Measurements from ENCODE around the gene RRP1. TPM values are rescaled to one million over a fixed set of nuclear protein-coding genes. Genes with fewer than 3 reads are reported as not detected.
"Not testable (repeated sequence)": the region's sequence is repeated elsewhere in the genome, so short reads cannot be mapped to it uniquely, and the experiment has no call there.

The RRP1 gene
- total RNA-seq, 1 experiment from 2014 or later, result 36.4 TPM

- no peak for DNase-seq (ENCODE audit: low spot score)
Measured at GRCh38 chr21:43836616-43837015, 47.2 kb downstream of the RRP1 start.

GRCh38 chr21:43840259-43840658, 50.9 kb downstream of the RRP1 start:
- no peak for DNase-seq (ENCODE audit: low spot score)

- no peak for DNase-seq (ENCODE audit: low spot score)
Measured at GRCh38 chr21:43842742-43843141, 53.4 kb downstream of the RRP1 start.

- DNase-seq (ENCODE audit: low spot score), result not testable (repeated sequence)
Measured at GRCh38 chr21:43844906-43845305, 55.5 kb downstream of the RRP1 start.

DNA sequence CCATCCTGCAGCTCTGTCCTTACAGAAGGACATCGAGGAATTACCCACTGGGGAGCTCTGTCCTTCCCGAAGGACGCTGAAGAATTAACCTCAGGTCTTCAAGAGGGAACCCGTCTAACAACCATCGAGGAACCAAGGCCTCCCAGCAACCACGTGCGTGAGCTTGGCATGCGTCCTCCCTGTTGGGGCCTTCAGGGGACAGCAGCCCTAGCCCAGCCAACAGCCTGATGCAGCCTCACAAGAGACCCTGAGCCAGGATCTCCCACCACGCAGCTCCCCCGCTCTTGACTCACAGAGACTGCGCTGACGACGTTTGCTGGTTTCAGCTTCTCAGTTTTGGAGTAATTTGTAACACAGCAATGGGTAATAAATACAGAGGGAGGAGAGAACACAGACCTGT, 56.0 kb downstream of the RRP1 start:
- DNase-seq (ENCODE audit: low spot score), result no peak

- DNase-seq (ENCODE audit: low spot score), result no peak
Measured at GRCh38 chr21:43846430-43846829, 57.1 kb downstream of the RRP1 start.

DNA sequence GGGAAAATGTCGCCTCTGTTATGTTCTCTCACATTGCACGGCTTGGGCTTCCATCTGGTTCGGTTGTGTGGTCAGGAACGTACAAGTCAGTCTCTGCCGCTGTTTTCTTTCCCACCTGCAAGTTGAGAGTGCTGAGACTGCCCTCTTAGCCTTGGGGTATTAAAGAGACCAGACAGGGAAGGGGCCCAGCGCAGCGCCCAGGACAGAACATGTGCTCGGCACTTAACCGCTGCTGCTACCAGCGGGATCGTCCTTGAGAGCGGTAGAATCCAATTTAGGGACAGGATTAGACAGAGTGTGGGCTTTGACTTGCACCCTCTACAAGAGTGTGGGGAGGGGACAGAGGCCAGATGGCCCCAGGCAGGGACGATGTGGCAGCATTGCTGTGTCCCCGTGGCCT, 57.9 kb downstream of the RRP1 start:
- DNase-seq (ENCODE audit: low spot score), result no peak

DNA sequence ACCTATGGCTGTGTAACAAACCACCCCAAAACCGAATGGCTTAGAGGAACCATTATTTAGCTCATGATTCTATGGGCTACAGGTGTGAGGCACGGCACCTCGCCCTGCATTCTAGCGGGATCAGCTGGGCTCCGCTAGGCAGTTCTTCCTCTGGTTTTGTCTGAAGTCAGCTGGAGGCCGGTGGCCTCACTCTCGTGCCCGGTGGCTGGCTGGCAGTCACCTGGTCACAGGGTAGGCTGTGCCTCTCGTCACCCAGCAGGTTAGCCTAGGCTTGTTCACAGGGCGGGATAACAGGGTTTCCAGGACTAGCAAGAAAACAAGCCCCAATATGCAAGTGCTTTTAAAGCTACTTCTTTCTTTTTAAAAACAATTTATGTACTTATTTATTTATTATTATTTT, 59.4 kb downstream of the RRP1 start:
- no peak for DNase-seq (ENCODE audit: low spot score)

DNA sequence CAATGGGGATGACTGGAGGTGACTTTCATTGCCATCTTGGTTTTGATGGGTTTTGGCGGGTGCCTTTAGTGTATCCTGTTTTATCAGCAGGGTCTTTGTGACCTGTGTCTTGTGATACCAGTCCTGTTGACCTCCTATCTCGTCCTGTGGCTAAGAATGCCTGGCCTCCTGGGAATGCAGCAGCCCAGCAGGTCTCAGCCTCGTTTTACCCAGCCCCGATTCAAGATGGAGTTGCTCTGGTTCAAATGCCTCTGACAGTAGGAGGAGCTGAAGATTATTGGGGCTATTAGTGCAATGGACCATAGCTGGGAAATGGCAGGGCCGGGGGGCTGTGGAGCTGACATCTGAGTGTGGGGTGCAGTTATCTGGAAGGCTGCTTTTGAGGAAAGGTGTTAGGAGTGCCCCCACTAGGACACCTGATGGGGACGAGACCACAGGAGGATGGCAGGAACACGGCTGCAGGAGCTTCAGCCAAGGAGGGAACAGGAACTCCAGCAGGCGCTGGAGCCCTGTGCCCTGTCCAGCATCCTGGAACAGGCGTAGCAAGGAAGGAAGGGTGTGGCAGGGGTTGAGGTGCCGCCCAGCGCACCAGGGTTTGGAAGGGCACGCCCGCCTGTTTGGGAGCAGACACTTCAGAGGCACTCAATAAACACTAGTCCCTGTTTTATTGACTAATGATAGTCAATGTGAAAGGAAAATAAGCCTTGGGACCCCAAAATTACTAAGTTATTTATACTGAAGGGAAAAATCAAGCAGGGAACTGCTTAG, 60.3 kb downstream of the RRP1 start:
- no peak for DNase-seq (ENCODE audit: low spot score)

DNA sequence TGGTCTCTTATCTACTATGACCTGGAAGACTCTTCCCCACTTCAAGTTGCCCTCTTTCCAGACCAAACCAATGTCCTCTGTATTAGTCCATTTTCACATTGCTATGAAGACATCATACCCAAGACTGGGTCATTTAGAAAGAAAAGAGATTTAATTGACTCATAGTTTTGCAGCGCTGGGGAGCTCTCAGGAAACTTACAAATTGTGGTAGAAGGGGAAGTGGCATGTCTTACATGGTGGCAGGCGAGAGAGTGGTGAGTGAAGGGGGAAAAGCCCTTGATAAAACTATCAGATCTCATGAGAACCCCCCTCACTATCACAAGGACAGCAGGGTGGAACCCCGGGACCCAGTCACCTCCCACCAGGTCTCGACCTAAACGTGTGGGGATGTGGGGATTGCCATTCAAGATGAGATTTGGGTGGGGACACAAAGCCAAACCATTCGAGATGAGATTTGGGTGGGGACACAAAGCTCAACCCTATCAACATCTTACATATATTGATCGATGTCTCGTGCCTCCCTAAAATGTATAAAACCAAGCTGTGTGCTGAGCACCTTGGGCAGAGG, 61.4 kb downstream of the RRP1 start:
- no peak for DNase-seq (ENCODE audit: low spot score)

GRCh38 chr21:43851593-43851992, 62.2 kb downstream of the RRP1 start:
- no peak for DNase-seq (ENCODE audit: low spot score)

DNA sequence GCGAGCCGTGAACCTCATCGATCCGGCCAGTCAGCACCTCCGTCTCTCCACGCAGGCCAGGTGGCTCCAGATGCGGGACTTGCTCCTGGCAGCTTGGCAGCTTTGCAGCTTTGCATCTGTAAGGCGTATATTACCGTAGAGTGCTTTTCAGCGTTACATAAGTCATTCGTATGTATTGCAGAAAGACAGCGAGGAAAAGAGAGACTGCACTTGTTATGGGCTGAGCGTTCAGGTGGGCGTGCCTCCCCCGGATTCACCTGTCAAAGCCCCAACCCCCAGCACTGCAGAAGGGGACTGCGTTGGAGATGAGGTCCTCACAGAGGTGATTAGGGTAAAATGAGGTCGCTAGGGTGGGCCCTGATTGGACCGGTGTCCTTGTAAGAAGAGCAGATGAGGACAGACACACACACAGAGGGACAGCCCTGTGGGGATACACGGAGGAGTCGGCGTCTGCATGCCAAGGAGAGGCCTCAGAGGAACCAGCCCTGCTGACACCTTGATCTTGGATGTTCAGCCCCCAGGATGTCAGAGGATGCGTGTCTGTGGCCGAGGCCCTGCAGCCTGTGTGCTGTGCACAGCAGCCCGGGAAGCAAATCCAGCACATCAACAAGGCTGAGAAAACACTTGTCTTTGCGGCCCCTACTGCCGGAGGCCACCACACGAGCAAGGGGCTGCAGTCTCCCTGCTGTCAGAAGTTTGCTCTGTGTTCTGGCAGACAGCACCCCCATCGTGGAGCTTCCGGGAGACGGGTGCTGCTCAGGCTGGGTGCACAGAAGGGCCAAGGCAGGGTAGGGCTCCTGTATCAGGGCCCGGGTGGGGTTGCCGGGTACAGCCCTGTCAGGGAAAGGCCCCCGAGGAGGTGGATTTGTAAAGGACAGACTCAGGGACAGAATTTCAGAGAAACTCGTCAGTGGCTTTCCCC, 64.7 kb downstream of the RRP1 start:
- DNase-seq (ENCODE audit: low spot score), result no peak

Small RNA genes lying within 50 kb of the gene (small RNA-seq; reads per million reads assigned to genes)
- gene AP001052.1, result not detected

Other genes starting within 250 kb of the RRP1 start
- gene HSF2BP, start 130.1 kb upstream of the RRP1 start, total RNA-seq (2014; rRNA removed; shearing (Covaris generic)), result 0.13 and 0.56 TPM in 2 replicates
- 19.4 and 20.0 TPM in 2 replicates for gene RRP1B, start 130.0 kb upstream of the RRP1 start, total RNA-seq (2014; rRNA removed; shearing (Covaris generic))
- 193 and 219 TPM in 2 replicates for gene PDXK, start 70.4 kb upstream of the RRP1 start, total RNA-seq (2014; rRNA removed; shearing (Covaris generic))
- 49.7 and 55.0 TPM in 2 replicates for gene CSTB, start 13.3 kb upstream of the RRP1 start, total RNA-seq (2014; rRNA removed; shearing (Covaris generic))
- 31.6 and 39.6 TPM in 2 replicates for gene AGPAT3, start 75.6 kb downstream of the RRP1 start, total RNA-seq (2014; rRNA removed; shearing (Covaris generic))
- 16.6 and 19.0 TPM in 2 replicates for gene TRAPPC10, start 222.7 kb downstream of the RRP1 start, total RNA-seq (2014; rRNA removed; shearing (Covaris generic))

Data from HT-29 (cell line).